ENCODE results near the gene DLEC1.

Gene DLEC1

DNA sequence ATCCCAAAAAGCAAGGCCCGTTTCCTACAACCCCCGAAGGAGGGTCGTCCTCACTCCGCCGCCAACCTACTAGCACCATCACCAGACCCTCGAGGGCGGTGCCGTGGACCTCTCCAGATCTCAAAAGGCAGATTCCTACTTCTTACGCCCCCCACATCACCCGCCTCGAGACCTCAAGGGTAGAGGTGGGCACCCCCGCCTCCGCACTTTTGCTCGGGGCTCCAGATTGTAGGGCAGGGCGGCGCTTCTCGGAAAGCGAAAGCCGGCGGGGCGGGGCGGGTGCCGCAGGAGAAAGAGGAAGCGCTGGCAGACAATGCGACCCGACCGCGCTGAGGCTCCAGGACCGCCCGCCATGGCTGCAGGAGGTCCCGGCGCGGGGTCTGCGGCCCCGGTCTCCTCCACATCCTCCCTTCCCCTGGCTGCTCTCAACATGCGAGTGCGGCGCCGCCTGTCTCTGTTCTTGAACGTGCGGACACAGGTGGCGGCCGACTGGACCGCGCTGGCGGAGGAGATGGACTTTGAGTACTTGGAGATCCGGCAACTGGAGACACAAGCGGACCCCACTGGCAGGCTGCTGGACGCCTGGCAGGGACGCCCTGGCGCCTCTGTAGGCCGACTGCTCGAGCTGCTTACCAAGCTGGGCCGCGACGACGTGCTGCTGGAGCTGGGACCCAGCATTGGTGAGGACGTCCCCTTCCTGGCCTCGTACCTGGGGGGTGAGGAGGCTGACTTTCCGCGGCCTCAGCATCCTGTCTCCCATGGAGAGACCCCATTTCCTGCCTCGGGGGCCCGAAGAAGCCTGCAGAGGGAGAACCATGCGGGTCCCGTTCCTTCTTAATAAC is 99.6 kb downstream of the DLEC1 start, which contains the start of gene MYD88:
TSS of gene MYD88 (plus strand) at position 313 of the 842 bp plus-strand sequence. CDS start at position 353, 40 bp downstream.
- DNase-seq (ENCODE audit: low read depth), result peak; percentile 56
- TF ChIP-seq, protein P1, sequence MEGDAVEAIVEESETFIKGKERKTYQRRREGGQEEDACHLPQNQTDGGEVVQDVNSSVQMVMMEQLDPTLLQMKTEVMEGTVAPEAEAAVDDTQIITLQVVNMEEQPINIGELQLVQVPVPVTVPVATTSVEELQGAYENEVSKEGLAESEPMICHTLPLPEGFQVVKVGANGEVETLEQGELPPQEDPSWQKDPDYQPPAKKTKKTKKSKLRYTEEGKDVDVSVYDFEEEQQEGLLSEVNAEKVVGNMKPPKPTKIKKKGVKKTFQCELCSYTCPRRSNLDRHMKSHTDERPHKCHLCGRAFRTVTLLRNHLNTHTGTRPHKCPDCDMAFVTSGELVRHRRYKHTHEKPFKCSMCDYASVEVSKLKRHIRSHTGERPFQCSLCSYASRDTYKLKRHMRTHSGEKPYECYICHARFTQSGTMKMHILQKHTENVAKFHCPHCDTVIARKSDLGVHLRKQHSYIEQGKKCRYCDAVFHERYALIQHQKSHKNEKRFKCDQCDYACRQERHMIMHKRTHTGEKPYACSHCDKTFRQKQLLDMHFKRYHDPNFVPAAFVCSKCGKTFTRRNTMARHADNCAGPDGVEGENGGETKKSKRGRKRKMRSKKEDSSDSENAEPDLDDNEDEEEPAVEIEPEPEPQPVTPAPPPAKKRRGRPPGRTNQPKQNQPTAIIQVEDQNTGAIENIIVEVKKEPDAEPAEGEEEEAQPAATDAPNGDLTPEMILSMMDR (IDR thresholded peaks at IDR 0.05; ENCODE audit: low read length, missing control alignments), result no peak
- peak within 1 kb of the TSS; percentile 83 for H3K4me3 ChIP-seq (replicated peaks; ENCODE audit: low read depth, low read length)

DNA sequence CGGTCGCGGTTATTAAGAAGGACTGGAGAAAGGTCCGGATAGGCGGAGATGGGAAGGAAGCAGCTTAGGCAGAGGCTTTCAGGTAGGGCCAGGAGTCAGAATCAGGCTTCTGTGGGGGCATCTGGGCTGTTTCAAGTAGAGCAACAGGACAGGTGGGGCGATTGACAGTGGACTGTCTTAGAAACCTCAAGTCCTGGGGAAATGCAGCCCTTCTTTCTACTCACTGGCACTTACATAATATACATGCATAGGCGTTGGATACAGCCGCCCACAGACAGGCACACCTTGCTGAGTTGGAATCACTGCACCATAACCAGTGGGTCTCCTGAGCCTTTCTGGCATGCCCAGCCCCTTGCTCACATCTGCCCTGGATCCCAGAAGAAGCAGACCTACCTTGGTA is 100.2 kb downstream of the DLEC1 start:
- peak overlapping the region; percentile 83 for H3K4me3 ChIP-seq (replicated peaks; ENCODE audit: low read depth, low read length)
- TF ChIP-seq, protein P1 (IDR thresholded peaks at IDR 0.05; ENCODE audit: low read length, missing control alignments), result no peak
- no peak for DNase-seq (ENCODE audit: low read depth)

DNA sequence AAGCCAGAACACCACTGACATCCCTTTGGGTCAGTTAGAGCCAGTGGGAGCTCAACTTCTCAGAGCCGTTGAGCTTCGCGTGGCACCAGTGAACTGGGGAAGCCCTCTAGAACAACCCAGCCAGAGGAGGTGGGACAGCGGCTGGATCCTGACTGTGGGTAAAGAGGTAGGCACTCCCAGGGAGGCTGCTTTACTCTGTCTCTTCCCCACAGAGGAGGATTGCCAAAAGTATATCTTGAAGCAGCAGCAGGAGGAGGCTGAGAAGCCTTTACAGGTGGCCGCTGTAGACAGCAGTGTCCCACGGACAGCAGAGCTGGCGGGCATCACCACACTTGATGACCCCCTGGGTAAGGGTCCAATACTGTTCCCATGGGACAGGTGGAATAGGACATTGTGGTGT is 100.6 kb downstream of the DLEC1 start:
- no peak for DNase-seq (ENCODE audit: low read depth)
- TF ChIP-seq, protein P1 (IDR thresholded peaks at IDR 0.05; ENCODE audit: low read length, missing control alignments), result no peak

DNA sequence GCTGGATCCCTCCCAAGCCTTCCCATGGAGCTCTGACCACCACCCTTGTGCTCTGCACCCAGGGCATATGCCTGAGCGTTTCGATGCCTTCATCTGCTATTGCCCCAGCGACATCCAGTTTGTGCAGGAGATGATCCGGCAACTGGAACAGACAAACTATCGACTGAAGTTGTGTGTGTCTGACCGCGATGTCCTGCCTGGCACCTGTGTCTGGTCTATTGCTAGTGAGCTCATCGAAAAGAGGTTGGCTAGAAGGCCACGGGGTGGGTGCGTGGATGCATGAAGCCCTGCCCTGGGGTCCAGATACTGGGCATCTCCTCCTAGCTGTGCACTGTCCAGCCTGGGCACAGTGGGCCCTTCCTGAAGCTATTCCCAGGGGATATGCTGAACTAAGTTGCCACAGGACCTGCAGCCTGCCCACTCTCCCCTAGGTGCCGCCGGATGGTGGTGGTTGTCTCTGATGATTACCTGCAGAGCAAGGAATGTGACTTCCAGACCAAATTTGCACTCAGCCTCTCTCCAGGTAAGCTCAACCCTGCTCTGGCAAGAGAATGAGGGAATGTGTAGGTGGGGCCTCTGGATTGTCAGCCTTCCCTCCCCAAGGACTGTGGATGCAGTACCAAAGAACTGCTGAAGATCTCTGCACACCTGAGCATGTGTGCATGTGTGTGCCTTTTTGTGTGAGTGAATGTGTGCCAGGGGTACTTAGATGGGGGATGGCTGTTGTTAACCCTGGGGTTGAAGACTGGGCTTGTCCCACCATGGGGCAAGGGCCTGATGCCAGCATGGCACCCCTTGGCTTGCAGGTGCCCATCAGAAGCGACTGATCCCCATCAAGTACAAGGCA is 101.5 kb downstream of the DLEC1 start:
- TF ChIP-seq, protein P1 (IDR thresholded peaks at IDR 0.05; ENCODE audit: low read length, missing control alignments), result no peak
- H3K4me3 ChIP-seq (replicated peaks; ENCODE audit: low read depth, low read length), result no peak overlapping the region
- DNase-seq (ENCODE audit: low read depth), result no peak

More for the DNA sequence above, 100.6 kb downstream of the DLEC1 start:
- peak overlapping the region; percentile 83 for H3K4me3 ChIP-seq (replicated peaks; ENCODE audit: low read depth, low read length)

DNA sequence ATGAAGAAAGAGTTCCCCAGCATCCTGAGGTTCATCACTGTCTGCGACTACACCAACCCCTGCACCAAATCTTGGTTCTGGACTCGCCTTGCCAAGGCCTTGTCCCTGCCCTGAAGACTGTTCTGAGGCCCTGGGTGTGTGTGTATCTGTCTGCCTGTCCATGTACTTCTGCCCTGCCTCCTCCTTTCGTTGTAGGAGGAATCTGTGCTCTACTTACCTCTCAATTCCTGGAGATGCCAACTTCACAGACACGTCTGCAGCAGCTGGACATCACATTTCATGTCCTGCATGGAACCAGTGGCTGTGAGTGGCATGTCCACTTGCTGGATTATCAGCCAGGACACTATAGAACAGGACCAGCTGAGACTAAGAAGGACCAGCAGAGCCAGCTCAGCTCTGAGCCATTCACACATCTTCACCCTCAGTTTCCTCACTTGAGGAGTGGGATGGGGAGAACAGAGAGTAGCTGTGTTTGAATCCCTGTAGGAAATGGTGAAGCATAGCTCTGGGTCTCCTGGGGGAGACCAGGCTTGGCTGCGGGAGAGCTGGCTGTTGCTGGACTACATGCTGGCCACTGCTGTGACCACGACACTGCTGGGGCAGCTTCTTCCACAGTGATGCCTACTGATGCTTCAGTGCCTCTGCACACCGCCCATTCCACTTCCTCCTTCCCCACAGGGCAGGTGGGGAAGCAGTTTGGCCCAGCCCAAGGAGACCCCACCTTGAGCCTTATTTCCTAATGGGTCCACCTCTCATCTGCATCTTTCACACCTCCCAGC is 102.4 kb downstream of the DLEC1 start:
- DNase-seq (ENCODE audit: low read depth), result no peak
- TF ChIP-seq, protein P1 (IDR thresholded peaks at IDR 0.05; ENCODE audit: low read length, missing control alignments), result no peak
- no peak overlapping the region for H3K4me3 ChIP-seq (replicated peaks; ENCODE audit: low read depth, low read length)

DNA sequence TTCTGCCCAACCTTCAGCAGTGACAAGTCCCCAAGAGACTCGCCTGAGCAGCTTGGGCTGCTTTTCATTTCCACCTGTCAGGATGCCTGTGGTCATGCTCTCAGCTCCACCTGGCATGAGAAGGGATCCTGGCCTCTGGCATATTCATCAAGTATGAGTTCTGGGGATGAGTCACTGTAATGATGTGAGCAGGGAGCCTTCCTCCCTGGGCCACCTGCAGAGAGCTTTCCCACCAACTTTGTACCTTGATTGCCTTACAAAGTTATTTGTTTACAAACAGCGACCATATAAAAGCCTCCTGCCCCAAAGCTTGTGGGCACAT is 102.9 kb downstream of the DLEC1 start:
- TF ChIP-seq, protein P1 (IDR thresholded peaks at IDR 0.05; ENCODE audit: low read length, missing control alignments), result no peak
- H3K4me3 ChIP-seq (replicated peaks; ENCODE audit: low read depth, low read length), result no peak overlapping the region
- no peak for DNase-seq (ENCODE audit: low read depth)

Data from fibroblast of pulmonary artery (primary cell).